SW480 (cell line): ENCODE measurements around the gene E2F1.
A peak's percentile ranks its signal among the peaks of the same experiment; 100 is the strongest.

Source experiments
- DNase-seq: peaks from one replicate; pipeline ENCODE4 v3.0.0-alpha.2; 2016; ENCODE audit warnings: low spot score

The E2F1 gene

GRCh38 chr20:33672426-33673113 lies 13.6 kb downstream of the E2F1 start:
- no peak for DNase-seq

DNA sequence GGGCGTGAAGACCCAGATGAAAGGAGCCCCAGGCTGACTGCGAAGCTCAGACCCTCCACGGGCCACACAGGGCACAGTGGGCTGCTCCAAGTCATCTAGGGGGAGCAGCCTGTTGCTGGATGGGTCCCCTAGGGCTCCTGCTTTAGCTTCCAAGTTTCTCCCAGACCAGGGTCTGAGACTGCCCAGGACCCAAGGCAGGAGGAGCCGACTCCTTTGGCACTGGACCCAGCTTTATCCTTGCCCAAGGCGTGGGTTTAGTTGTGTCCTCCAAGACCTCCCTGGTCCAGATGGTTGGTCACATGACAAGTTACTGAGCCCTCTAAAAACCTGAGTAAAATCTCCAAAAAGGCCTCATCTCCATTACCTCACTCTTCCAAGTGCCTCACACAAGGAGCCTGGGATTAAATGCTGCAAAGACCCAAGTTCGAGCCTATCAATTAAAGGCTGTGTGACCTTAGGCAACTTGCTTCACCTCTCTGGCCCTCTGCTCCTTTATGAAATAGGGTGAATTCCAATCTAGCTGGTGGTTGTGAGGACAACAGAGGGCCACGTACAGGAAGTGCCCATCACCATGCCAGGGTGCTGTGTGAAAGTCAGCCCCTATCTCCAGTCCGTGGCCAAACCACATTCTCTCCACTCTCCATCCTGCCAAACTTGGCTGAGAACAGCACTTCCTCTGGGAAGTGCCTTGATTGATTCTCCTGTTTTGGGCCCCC lies 14.5 kb downstream of the E2F1 start:
- no peak for DNase-seq

DNA sequence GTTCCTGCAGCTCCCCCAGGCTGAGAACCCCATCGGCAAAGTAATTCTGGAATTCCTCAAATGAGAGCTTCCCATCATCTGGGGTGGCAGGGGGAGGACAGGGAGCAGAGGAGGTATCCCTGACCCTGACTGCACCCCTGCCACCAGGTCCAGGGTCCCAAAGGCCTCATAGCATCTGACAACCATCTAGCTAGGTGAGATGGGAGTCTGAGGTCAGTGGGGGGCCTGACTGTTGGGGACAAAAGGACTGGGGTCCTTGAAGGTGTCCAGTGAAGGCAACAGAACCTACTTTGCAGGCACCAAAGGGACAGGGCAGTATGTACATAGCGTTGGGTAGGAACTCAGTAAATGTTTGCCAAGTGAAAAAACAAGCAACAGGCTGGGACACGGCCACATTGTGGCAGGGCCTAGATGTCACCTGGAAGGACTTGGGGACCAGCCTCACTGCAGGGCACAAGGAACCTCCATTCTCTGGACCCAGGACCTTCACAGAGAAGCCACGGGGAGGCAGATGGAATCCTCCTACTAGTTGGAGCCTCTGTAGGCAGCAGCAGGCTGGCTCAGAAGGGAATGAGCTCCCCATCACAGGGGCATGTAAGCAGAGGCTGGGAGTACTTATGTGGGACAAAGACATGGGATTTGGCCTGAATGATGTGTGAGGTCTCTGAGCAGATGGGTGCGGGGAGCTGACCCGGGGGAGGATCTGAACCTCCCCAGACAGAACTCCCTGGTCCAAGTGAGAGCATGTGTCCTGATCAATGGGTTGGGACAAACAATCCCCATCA lies 15.3 kb downstream of the E2F1 start:
- no peak for DNase-seq

DNA sequence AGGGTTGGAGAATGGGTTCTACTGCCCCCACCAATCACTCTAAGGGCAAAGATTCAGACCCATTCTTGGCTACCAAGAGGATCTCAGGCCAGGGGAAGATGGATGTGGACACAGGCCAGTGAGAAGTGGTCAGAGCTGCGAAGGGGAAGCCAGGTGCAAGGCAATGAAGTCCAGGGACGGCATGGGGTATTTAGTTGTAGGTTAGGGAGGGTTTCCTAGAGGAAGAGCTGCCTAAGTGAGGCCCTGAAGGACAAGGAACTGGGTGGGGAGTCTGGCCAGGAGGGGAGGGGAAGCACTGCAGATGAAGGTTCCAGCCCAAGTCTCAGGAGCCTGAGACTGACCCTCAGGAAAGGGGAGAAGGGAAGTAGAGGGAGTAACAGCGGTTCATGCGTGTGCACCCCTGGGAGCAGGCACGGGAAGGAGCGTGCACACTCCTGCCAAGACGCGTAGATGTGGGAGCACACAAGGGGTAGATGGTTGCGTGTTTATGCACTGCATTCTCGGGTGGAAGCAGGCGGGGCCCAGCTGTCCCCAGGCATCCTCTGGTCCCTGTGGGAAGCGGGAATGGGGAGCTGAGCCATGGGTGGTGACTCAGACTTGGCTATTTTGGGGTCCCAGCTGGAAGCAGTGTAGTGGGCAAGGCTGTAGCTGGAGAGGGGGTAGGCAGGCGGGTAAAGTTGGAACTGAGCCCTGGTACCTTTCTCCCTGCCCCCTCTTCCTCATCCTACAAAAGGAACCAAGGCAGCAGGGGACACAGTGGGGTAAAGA lies 16.1 kb downstream of the E2F1 start:
- DNase-seq: no peak

GRCh38 chr20:33669224-33669623 lies 17.0 kb downstream of the E2F1 start:
- no peak for DNase-seq

GRCh38 chr20:33668466-33669155 lies 17.6 kb downstream of the E2F1 start:
- DNase-seq: no peak

DNA sequence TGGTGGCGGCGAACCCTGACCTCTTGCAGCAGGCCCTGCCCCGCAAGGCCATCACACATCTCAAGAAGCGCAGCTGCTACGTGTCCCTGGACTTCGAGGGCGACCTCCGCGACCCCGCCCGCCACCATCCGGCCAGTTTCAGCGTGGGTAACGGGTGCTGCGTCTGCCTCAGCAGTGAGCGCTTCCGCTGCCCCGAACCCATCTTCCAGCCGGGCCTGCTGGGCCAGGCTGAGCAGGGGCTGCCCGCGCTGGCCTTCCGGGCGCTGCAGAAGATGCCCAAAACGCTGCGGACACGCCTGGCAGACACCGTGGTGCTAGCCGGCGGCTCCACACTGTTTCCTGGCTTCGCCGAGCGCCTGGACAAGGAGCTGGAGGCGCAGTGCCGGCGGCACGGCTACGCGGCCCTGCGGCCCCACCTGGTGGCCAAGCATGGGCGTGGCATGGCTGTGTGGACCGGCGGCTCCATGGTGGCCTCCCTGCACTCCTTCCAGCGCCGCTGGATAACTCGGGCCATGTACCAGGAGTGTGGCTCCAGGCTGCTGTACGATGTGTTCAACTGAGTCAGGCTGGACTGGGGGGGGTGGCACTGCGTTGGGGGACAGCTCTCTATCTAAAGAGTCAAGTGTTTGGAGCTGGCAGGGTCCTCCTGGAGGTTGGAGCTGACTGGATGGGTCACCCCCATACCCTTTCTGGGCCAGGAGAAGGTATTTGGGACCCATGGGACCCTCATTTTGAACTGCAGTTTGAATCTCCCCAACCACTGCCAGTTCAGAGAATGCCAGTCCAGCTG lies 18.3 kb downstream of the E2F1 start:
- DNase-seq: peak; percentile 92

- peak; percentile 81 for DNase-seq
Measured at GRCh38 chr20:33667245-33667675, 18.9 kb downstream of the E2F1 start.

DNA sequence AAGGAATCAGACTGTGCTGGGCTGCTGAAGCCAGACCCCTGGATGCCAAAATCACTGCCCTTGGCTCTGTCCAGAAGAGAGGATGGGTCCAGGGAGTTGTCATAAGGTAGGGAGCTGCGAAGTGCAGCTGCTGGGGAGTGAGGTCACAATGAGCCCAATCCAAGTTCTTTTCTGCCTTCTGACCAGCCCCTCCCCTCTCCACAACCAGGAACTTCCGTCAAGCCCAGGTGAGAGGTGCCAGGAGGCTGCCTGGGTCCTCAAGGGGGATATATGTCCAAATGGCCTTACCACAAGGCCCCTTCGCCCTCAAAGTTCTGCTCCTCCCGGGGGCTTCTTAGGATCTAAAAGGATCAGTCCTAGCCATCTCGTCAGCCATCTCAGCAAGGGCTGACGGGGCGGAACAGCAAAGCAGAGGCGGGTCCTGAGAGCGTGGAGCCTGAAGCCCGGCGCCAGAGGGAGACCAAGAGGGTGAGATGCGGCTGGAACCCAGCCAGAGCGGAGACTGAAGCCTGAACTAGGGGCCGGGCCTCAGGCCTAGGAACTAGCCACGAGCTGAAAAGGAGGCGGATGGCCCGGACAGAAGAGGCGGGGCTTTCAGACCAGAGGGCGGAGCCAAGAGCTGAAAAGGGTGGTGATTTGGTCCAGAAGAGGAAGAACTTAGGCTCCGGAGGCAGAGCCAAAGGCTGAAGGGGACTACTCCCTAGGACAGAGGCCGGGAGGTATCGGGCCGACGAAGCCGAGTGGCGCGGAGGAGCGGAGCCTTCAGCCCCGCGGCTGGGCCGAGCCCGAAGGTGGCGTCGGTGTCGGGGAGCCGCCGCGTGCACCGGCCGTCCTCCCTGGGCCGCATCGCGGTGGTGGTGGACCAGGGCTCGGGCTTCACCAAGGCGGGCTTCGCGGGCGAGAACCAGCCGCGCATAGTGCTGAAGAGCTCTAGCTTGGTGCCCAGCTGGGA lies 19.6 kb downstream of the E2F1 start, which contains the start of gene ACTL10:
TSS of gene ACTL10 (plus strand) at position 651 of the 952 bp plus-strand sequence. CDS start 555 bp downstream, outside the sequence.
- peak; percentile 100 for DNase-seq

DNA sequence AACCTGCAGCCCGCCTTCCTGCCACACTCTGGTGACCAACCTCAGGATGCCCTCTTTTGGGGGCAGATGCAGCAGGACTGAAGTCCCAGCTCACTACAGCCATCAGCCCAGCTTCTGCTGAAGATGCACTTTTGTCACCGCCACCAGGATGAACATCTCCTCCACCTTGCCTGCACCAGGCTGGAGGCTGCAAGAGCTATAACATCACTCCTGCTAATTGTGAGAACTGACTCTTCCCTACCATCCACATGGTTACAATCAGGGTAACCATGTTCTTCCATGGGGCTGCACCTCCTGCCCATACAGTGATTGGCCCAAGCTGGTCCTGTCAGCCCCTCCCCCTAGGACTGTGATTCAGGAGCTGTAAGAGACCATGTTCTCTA lies 21.4 kb downstream of the E2F1 start:
- DNase-seq: no peak

DNA sequence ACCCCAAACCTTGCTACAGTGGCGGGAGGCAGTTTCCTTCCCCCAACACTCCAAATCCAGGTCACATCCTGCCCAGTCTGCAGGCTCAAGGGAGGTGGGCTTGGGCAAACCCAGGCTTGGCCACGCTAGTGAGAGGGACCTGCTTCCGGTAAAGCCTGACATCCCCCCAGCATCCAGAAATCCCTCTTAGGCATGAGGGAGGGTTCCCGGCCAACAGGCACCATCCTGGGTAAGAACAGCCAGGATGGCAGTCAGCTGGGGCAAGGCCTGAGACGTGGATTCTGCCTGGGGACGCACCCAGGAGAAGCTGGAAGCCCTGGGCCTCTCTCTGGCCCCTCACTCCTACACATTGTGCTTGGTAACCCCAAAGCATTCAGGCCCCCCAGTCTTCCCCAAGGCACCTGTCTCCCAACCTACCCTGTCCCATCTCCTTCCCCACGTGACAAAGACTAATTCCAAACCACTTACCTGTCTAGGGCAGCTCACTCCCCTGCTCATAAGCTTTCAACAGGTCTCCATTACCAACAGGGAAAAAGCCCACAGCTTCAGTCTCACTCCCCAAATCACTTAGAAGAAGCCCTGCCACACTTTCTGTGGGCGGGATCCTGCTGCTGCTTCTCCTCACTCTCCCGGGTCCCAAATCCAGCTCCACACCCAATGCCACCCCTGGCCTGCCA lies 22.0 kb downstream of the E2F1 start:
- DNase-seq: no peak

DNA sequence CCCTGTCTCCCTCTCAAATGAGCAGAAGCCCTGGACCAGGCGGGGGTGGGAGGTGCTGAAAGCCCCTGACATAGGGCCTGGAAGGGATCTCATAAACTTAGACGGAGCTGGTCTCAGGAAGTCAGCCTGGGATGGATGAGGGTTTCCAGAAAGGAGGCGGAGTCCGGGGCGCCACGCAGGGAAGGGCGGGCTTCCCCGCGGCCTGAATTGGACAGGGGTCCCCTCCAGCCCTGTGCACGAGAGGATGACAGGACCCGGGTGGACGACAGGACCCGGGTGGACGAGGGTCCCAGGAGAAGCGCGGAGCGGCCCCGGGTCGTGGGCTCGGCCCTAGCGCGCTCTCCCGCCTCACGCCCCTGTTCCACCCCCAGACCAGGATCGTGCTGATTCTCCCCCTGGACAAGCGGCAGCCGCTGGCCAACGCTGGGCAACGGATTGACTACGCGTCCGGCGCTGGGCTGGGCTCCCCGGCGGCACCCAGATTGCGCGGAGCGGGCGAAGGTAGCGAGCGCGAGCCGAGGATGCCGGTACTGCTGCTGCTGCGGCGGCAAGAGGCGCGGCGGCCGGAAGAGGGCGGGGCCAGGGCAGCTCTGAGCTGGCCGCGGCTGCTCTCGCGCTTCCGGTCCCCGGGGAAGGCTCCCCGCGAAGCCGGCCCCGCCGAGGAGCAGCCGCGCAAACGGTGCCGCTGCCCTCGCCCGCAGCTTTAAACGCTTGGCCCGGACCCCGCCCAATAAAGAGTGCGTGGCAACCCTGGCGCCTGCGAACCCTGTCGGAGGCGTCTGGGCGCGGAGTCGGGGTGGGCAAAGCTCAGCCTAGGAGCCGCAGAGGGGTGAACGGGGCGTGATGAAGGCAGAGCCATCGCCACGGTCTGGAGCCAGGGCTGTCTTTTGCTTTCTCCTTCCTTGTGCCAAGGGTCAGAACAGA lies 22.8 kb downstream of the E2F1 start:
- peak; percentile 91 for DNase-seq

- DNase-seq: no peak
Measured at GRCh38 chr20:33662172-33662571, 24.0 kb downstream of the E2F1 start, which contains the start of gene C20orf144. C20orf144 (plus strand) TSS chr20:33662327; CDS start chr20:33662346, 19 bp downstream.

DNA sequence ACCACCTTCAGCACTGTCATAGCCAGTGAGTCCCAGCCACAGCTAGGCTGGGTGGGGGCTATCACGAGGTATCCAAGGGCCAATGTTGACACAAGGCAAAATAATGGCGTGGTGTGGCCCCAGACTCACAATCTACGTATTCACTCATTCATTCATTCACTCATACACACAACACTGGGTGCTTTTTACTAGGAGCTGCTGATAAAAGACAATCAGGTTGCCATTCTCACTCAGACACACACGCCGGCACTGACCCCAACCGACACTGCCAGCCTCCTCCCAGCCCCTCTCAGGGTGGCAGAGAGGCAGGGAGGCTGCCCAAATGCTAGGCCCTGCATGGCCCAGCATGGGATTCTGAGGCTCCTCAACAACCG lies 25.5 kb downstream of the E2F1 start:
- no peak for DNase-seq

DNA sequence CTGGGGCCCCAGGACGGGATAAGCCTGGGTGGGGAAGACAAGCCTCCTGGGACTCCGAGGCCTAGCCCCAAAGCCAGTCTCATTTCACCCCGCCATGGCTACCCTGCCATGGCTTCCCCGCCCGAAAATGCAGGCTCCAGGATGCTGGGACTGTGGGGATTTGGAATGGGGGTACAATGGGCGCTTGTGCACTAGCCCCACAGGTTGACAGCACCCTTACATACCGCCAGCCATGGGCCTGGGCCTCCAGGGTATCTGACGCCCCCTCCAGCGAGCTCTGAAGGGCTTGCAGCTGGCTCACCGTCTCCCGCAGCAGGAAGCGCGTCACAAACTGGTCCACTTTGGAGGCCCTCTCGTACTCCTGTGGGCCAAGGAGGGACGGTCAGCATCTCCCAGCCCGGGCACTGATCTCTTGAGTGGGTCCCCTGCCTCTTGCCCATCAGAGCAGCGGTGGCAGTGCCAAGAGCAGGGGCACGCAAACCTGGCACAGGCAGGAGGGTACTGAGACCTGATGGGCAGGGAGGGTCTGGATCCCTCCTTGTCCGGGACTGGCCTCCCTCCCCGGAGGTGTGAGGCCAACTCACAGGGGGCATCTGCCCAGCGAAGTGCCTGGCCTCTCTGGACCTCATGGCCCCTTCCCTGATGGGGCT lies 26.0 kb downstream of the E2F1 start:
- no peak for DNase-seq

GRCh38 chr20:33659341-33660034 lies 26.7 kb downstream of the E2F1 start:
- no peak for DNase-seq

GRCh38 chr20:33658929-33659328 lies 27.3 kb downstream of the E2F1 start:
- no peak for DNase-seq
